GM10266 (cell line): ENCODE measurements around the gene GALR2.

Source experiments
- DNase-seq: peaks from one replicate; pipeline ENCODE4 v3.0.0; 2012; ENCODE audit errors: extremely low spot score
- TF ChIP-seq, protein P1 (sequence below): IDR thresholded peaks from 2 replicates; pipeline ENCODE4 v1.5.1; 2012; ENCODE audit warnings: mild to moderate bottlenecking, low read depth; ENCODE audit not compliant: control insufficient read depth, insufficient read depth; ENCODE audit errors: missing control alignments

The GALR2 gene

DNA sequence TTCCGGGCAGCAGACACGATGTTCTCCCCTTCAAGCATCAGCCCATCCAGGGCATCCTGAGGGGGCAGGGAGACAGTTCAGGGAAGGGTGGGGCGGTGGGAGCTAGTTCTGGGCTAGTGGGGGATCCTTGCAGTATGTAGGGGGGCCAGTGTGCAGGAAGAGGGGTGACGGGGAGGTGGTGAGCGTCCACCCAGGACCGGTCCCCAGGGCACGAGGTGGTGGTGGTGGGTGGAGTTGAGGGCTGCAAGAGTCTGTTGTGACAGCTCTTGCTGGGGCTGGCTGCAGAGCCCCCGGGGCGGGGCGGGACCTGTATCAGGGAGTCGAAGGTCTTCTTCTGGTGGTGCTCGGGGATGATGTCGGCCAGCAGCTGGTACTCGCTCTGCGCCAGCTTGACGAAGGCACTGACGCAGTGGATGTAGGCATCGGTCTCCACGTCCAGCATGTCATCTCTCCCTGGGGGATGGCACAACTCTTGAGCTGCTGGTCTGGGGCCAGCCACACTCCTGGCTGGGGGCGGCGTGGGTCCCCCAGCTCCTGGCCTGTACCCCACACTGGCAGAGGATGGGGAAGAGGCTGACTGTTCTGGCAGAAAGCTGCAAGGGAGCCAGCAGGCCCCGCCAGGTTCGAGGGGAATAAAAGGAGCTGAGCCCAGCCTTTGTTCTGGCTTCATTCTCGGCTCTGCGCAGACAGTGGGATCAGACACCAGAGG is 14.4 kb downstream of the GALR2 start:
- no peak for DNase-seq
- TF ChIP-seq, protein P1, sequence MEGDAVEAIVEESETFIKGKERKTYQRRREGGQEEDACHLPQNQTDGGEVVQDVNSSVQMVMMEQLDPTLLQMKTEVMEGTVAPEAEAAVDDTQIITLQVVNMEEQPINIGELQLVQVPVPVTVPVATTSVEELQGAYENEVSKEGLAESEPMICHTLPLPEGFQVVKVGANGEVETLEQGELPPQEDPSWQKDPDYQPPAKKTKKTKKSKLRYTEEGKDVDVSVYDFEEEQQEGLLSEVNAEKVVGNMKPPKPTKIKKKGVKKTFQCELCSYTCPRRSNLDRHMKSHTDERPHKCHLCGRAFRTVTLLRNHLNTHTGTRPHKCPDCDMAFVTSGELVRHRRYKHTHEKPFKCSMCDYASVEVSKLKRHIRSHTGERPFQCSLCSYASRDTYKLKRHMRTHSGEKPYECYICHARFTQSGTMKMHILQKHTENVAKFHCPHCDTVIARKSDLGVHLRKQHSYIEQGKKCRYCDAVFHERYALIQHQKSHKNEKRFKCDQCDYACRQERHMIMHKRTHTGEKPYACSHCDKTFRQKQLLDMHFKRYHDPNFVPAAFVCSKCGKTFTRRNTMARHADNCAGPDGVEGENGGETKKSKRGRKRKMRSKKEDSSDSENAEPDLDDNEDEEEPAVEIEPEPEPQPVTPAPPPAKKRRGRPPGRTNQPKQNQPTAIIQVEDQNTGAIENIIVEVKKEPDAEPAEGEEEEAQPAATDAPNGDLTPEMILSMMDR, result no peak

DNA sequence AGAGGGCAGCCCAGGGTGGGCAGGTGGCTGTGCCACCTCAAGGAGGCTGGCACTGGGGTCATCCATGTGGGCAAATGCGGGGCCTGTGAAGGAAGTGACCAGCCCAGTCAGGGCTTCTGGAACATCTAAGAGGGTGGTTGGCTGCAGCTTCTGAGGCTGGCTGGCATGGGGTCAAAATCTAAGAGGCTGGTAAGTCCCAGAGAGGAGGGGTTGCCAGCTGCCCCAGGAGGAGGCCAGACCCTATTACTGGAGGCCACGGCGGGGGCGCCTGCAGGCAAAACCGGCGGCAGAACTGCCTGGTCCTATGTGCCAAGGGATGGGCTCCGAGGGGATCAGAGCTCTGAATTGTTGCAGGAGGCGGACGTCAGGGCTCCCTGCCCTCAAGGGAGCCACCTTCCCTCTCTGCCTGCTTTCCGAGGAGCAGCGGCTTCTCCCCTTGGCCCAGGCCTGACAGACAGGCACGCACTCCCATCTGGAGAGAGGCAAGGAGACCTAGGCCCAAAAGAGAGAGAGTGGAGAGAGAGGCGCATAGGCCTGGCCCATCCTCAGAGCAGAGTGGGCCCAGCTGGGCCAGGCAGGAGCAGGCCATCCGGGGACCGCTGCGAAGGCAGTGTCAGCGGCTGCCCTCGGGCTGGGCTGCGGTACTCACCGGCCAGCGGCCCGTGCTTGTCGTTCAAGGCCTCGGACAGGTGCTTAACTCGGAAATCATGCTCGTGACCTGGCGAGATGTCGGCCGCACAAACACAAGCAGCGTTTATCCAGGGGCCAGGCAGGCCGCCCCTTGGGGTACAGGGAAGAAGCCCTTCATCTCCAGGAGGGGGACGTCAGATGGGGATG is 15.3 kb downstream of the GALR2 start:
- DNase-seq, result no peak
- TF ChIP-seq, protein P1, result no peak

DNA sequence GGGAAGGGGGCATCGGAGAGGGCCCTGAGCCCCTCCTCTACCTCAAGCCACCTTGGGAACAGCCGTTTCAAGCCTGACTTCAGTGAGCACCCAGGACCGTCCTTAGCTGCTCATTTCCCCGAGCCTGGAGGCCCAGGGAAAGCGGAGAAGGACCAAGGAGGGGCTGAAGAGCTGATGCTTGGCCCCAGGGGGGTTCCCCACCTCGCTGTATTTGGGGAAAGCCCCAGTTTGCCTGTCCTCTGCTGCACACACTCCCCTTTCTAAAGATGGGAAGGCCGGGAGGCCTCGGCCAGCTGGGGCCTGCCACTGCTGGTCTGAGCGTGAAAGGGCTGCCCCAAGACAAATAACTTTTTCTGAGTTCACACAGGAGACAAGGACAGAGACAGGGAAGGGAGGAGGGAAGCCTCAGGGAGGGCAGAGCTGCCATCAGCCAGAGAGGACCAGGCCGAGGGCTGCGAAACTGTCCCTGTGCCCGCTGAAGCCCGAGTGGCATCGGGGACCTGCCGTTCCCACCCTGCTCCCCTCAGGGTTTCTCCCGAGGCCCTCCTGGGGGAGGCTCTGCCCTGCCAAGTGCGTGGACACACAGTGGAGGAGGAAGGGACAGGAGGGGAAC is 16.0 kb downstream of the GALR2 start:
- TF ChIP-seq, protein P1, result no peak
- no peak for DNase-seq

DNA sequence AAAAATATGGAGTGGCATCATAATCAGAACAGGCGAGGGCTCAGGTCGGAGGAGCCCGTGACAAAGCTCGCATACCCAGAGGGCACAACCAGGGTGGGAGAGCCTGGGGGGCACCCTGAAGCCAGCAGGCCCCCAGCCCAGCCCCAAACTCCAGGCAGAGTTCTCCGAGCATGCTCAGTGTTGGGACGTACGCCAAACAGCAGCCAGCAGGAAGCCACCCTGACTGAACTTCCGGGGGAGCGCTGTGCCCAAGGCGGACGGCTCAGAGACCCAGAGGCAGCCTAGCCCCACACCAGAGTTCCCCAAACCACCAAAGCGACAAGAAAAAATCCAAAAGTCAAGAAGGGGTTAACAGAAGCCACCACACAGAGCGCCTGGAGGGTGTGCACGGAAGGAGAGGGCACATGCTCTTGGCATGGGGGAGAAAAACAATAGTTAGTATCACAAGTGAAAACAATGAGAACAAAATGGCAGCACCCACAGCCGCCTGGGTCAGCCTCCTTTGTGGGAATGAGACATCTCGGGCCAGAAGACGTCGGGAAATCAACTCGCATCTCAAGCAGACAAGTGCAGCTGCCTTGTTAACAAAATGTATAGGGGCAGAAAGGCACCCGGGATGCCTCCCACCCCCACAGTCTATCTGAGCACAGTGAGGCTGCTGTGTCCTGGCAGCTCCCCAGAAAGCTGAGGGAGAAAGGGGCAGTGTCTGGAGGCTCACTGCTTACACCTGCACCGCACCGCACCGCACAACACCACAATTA is 17.1 kb downstream of the GALR2 start:
- DNase-seq, result no peak
- TF ChIP-seq, protein P1, result no peak

DNA sequence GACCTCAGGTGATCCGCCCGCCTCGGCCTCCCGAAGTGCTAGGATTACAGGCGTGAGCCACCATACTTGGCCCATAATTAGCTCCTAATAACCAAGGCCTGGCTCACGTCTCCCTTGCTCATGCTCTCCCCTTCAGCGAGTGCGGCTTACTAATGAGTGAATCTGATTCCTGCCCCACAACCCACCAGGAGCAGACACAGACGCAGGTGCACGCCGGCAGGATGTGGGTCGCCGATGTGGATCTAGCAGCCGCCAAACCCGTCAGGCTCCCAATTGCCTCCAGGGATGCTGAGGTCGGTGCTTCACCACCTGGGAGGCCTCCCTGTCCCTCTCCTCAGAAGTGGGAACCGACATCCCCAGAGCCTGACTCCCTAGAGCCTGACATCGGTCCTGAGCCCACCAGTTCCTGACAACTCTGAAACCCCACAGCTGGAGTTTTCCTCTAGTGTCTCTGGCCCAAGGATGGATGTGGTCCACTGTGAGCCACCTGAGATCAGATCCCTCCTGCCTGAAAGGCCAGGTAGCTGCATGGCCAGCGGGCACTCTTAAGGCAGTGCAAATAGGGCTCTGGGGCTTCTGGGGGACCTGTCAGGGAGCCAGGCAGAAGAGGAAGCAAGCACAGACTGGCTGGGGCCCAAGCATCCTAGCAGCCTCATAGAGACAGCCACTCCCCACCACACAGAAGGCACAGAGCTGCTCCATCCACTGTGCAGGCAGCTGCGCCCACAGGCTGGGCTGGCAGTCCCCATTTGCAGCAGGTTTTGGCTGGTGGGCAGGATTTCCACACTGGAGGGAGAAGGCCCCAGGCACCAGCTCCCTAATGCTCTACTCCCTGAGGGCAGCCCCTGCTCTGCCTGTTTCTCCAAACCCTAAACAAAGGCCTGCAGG is 18.2 kb downstream of the GALR2 start:
- TF ChIP-seq, protein P1, result no peak
- DNase-seq, result no peak

DNA sequence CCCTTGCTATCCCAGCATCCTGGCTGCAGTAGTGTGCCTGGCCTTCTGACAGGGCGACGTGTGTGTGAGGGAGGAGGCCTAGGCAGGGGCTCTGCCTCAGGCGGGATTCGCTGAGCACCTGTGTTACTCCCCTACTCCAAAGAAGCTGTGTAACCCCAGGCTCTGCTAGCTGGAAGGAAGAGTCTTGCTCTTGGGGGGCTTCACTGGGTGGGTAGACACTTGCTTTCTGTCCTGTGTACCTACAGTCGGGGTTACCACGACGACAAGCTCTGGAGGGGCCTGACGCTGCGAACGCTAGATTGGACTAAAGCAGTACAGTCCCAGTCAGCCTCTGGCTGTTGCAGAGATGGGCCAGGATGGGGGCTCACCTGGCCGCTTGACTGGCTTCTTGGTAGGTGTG is 19.5 kb downstream of the GALR2 start:
- no peak for DNase-seq
- TF ChIP-seq, protein P1, result no peak
